Neutrophil (primary cell): ENCODE measurements around the gene NRG3.

Source experiments
- H3K27ac ChIP-seq: fragments of 200-600 bp; sonication (generic); 2 replicates; pipeline ENCODE4 v1.5.1; 2016; ENCODE audit warnings: mild to moderate bottlenecking, moderate library complexity
- H3K27me3 ChIP-seq: fragments of 200-600 bp; sonication (generic); 2 replicates; pipeline ENCODE4 v1.6.0; 2016; ENCODE audit warnings: mild to moderate bottlenecking
- H3K36me3 ChIP-seq: fragments of 200-600 bp; sonication (generic); 2 replicates; pipeline ENCODE4 v1.5.1; 2017
- H3K4me1 ChIP-seq, 2 experiments: fragments of 200-600 bp in 1 of 2; sonication (generic) in 1 of 2; 1 replicate in 1 of 2; 2 replicates in 1 of 2; pipeline versions ENCODE4 v1.5.1 to v1.6.1; 2013 to 2016; ENCODE audit warnings: low read depth in 1 of 2, low read length in 1 of 2, mild to moderate bottlenecking in 1 of 2, moderate library complexity in 1 of 2; ENCODE audit not compliant: control insufficient read depth in 1 of 2, insufficient read depth in 1 of 2
- H3K4me3 ChIP-seq, 2 experiments: fragments of 200-600 bp in 1 of 2; sonication (generic) in 1 of 2; 1 replicate in 1 of 2; 2 replicates in 1 of 2; pipeline ENCODE4 v1.5.1; 2013 to 2016; ENCODE audit warnings: low read depth in 1 of 2, low read length in 1 of 2, mild to moderate bottlenecking in 1 of 2, moderate library complexity in 1 of 2
- H3K9me3 ChIP-seq: fragments of 200-600 bp; sonication (generic); 2 replicates; pipeline ENCODE4 v1.5.1; 2016
- TF ChIP-seq, protein P1 (sequence below): fragments of 200-600 bp; sonication (generic); IDR thresholded peaks from 2 replicates; pipeline ENCODE4 v1.5.1; 2016; ENCODE audit warnings: antibody characterized with exemption

The NRG3 gene

DNA sequence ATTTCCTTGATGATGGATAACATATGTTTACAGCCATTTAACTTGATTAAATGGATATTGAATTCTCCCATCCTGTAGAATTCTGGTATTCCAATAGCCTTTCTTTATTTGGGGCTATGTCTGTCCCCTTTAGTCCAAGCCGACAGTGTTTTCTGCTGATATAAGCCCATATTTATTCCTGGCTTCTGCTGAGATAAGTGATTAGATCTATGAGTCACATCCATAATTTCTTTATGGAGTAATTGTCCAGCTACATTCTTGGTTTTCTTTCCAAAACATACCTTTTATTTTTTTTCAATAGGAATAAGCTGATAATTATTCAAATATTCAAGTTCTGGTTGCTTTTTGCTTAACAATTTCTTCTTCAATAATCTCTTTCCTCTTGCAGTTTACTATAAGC, 106.7 kb downstream of the NRG3 start:
- H3K4me1 ChIP-seq = no peaks in the 10 kb centered on the region
- H3K4me3 ChIP-seq = no peak overlapping the region
- H3K9me3 ChIP-seq = no peaks in the 10 kb centered on the region
- TF ChIP-seq, protein P1, sequence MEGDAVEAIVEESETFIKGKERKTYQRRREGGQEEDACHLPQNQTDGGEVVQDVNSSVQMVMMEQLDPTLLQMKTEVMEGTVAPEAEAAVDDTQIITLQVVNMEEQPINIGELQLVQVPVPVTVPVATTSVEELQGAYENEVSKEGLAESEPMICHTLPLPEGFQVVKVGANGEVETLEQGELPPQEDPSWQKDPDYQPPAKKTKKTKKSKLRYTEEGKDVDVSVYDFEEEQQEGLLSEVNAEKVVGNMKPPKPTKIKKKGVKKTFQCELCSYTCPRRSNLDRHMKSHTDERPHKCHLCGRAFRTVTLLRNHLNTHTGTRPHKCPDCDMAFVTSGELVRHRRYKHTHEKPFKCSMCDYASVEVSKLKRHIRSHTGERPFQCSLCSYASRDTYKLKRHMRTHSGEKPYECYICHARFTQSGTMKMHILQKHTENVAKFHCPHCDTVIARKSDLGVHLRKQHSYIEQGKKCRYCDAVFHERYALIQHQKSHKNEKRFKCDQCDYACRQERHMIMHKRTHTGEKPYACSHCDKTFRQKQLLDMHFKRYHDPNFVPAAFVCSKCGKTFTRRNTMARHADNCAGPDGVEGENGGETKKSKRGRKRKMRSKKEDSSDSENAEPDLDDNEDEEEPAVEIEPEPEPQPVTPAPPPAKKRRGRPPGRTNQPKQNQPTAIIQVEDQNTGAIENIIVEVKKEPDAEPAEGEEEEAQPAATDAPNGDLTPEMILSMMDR = no peak
- H3K36me3 ChIP-seq = no peaks in the 10 kb centered on the region
- H3K27me3 ChIP-seq = no peaks in the 10 kb centered on the region
- H3K27ac ChIP-seq = no peak overlapping the region

GRCh38 chr10:81984428-81984827, 109.4 kb downstream of the NRG3 start:
- Histone ChIP-seq H3K4me3 (no peak overlapping the region), H3K4me1 (no peaks in the 10 kb centered on the region), H3K27me3 (no peaks in the 10 kb centered on the region), H3K9me3 (no peaks in the 10 kb centered on the region), H3K27ac (no peak overlapping the region), H3K36me3 (no peaks in the 10 kb centered on the region)
- TF ChIP-seq, protein P1 = no peak

DNA sequence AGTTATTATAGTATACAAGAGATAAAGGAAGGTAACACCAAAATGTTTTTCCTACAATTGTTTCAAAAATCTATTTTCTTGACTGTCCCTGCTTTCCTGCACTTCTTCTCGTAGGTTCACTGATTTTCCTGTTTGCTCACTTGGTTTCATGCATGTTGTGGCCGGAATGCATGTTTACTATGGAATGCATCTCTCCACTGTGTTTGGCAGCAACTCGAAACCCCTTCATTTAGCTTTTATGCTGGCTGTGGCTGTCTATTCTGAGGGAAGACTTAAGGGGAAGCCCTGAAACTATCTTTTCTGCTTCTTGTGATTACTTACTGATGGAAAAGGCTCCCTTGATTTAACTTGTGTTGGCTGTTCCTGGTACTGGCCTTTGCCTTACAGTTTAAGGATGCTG, 120.3 kb downstream of the NRG3 start:
- TF ChIP-seq, protein P1 = no peak
- Histone ChIP-seq H3K36me3 (no peaks in the 10 kb centered on the region), H3K4me1 (no peaks in the 10 kb centered on the region), H3K27ac (no peak overlapping the region), H3K4me3 (no peak overlapping the region), H3K9me3 (no peaks in the 10 kb centered on the region), H3K27me3 (no peaks in the 10 kb centered on the region)

DNA sequence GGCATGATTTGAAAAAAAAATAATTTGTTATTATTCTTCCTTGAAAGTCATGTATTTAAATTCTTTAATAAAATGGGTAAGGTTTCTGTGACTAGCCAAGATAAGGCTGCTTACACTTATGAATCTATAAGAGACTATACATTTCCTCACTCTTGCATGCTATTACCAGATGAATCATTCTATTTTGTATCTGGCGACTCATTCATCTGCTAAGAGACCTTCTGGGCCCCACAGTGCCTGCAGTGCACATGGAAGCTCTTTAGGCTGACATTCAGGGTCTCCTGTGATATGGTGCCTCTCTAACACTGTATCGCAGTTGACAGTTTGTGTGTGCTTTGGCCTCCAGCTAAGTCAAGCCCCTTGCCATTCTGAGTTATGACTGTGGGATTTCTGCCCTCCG, 121.9 kb downstream of the NRG3 start:
- H3K36me3 ChIP-seq = no peaks in the 10 kb centered on the region
- H3K4me1 ChIP-seq = no peaks in the 10 kb centered on the region
- no peak overlapping the region for H3K27ac ChIP-seq
- TF ChIP-seq, protein P1 = no peak
- H3K27me3 ChIP-seq = no peaks in the 10 kb centered on the region
- no peak overlapping the region for H3K4me3 ChIP-seq
- H3K9me3 ChIP-seq = no peaks in the 10 kb centered on the region

DNA sequence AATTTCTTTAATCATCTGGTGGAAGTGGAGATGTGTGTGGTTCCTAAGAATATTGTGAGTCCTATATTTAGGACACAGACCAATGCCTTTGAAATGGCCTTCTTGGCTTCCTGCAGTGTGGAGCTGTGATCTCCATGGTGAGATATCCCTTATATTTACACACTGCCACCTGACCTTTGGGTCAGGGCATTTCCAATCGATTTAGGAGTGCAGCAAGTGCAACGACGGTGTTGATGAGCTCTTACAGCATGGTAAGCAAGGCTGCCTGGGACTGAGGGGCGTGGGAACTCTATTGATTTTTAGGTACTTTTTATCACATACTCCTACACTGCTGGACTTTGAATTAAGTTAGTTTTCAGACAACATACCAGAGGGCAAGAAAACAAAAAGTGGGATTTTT, 146.0 kb downstream of the NRG3 start:
- Histone ChIP-seq H3K36me3 (no peaks in the 10 kb centered on the region), H3K4me1 (no peaks in the 10 kb centered on the region), H3K27me3 (no peaks in the 10 kb centered on the region), H3K4me3 (no peak overlapping the region), H3K27ac (no peak overlapping the region), H3K9me3 (no peaks in the 10 kb centered on the region)
- TF ChIP-seq, protein P1 = no peak

- no peaks in the 10 kb centered on the region for H3K27me3 ChIP-seq
Observed at GRCh38 chr10:82027711-82028110, 152.7 kb downstream of the NRG3 start.

More at GRCh38 chr10:82027711-82028110, 152.7 kb downstream of the NRG3 start:
- no peak overlapping the region for H3K27ac ChIP-seq
- H3K4me1 ChIP-seq = no peaks in the 10 kb centered on the region
- TF ChIP-seq, protein P1 = no peak
- no peaks in the 10 kb centered on the region for H3K36me3 ChIP-seq
- no peak overlapping the region for H3K4me3 ChIP-seq
- H3K9me3 ChIP-seq = no peaks in the 10 kb centered on the region
